Sciatic nerve (tissue), 2 donors: ENCODE data around the gene PGS1. TPM values are rescaled to one million over a fixed set of nuclear protein-coding genes. Genes with fewer than 3 reads are reported as not detected.

Experiments used
- ATAC-seq: fragments of 200-7000 bp; cut with Tn5 transposase; one replicate; pipeline ENCODE4 v1.9.1; 2020; ENCODE audit warnings: mild to moderate bottlenecking, moderate library complexity
- DNase-seq: peaks from one replicate; pipeline ENCODE4 v3.0.0-alpha.2; 2020; ENCODE audit warnings: low spot score
- intact Hi-C: fragments of 100-400 bp; cut with DNase I; formaldehyde crosslinking; loops from one replicate; pipeline ENCODE4 v1.14.2; 2022
- total RNA-seq: library from RNA; stranded (reverse); fragmentation: NEBNext Ultra II Directional; extraction: Animal tissue kit (Norgen Biotek cat#: 25700); gene quantifications from one replicate; pipeline ENCODE4 v1.2.1, GENCODE V29; 2021
- donor health status: DM: no; HTN: no; CAD: no.
- donor health status: DM: no; HTN: no; CAD: no.

The PGS1 gene
- total RNA-seq, 1 donor from 2014 or later, result 59.2 TPM

DNA sequence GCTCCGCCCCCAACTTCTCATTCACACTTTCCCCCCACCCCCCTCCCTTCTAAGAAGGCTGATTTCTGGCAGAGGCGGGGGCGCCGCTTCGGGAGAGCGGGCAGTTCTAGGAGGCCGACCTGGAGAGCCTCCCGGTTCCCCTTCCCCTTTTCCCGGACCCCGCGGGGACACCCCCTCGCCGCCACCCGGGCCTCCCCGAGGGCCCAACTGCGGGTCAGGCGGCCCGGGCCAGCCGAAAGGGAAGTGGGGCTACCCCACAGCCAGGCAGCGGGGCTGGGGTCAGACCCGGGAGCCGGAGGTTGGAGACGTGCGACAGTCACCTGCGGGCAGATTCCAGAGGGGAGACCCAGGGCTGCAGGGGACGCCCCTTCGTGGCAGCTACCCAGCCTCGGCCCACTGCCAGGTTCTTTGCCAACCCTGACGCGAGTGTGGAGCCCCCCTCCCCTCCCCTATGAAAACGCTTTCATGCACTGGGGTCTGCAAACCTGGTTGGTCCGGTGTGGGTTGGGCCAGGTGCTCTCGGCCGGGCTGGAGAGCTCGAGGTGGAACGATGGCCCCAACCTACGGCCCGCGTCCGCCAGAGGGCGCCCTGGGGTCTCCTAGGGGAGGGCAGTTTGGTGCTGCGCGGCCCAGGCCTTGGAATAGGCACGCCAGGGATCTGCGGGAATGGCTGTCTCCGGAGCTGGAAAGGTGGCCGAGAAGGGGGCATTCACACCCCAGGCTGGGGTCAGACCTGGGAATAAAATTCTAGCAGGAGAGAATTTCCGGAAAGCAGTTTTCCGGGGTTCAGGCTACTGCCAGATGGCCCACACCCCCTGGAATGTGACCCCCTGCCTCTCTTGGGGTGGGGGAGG, 17.9 kb upstream of the PGS1 start:
- intact Hi-C loops, result loop anchor here (5.0 to 10.0 kb wide), 3 partner anchors 62 to 236 kb away; partner anchors contain the start of gene TMC6
- DNase-seq (peak; percentile 98), ATAC-seq (peak; percentile 76)

GRCh38 chr17:78361225-78361701, 17.2 kb upstream of the PGS1 start:
- DNase-seq, result no peak
- intact Hi-C loops, result loop anchor here (5.0 to 10.0 kb wide), 3 partner anchors 61 to 236 kb away; partner anchors contain the start of gene TMC6
- no peak for ATAC-seq

GRCh38 chr17:78362232-78362631, 16.2 kb upstream of the PGS1 start:
- ATAC-seq, result no peak
- intact Hi-C loops, result loop anchor here (5.0 to 10.0 kb wide), 3 partner anchors 60 to 237 kb away; partner anchors contain the start of gene TMC6
- DNase-seq, result no peak

- intact Hi-C loops, result loop anchor here (5.0 to 10.0 kb wide), 3 partner anchors 60 to 238 kb away; partner anchors contain the start of gene TMC6
- ATAC-seq, result no peak
- DNase-seq, result no peak
These were observed 15.8 kb upstream of the PGS1 start for GRCh38 chr17:78362671-78363070.

GRCh38 chr17:78364436-78365281, 13.8 kb upstream of the PGS1 start:
- intact Hi-C loops, result loop anchor here (5.0 to 10.0 kb wide), 3 partner anchors 58 to 240 kb away; partner anchors contain the start of gene TMC6
- DNase-seq (no peak), ATAC-seq (no peak)

- DNase-seq (peak; percentile 76), ATAC-seq (peak; percentile 61)
- intact Hi-C loops, result loop anchor here (10.0 kb wide), 2 partner anchors 71 to 241 kb away; partner anchors contain the start of gene TMC6
These were observed 12.8 kb upstream of the PGS1 start for GRCh38 chr17:78365561-78366108.

- ATAC-seq (peak; percentile 68), DNase-seq (peak; percentile 67)
- intact Hi-C loops, result loop anchor here (10.0 kb wide), 2 partner anchors 71 to 241 kb away; partner anchors contain the start of gene TMC6
These were observed 12.2 kb upstream of the PGS1 start for GRCh38 chr17:78366109-78366848.

- no peak for DNase-seq
- intact Hi-C loops, result loop anchor here (10.0 kb wide), 2 partner anchors 72 to 242 kb away; partner anchors contain the start of gene TMC6
- ATAC-seq, result no peak
These were observed 11.3 kb upstream of the PGS1 start for GRCh38 chr17:78367193-78367592.

DNA sequence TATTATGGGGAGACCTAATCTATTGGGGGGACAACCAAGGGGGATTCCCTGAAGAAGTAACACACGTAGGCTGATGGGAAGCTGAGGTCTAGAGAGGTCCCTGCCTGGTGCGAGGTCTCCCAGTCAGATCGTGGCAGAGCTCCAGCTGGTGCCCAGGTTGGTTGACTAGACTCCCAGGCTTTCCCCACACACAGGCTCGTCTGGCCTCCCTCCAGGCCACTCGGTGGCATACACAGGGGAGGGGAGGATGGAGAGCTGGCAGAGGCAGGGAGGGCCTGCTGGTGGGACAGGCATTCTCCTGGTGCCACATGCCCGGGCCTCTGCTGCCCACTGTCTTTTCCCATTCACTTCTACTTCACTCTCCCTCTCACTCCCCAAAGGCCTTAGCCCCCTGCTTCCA, 10.1 kb upstream of the PGS1 start:
- DNase-seq (no peak), ATAC-seq (no peak)
- intact Hi-C loops, result loop anchor here (10.0 kb wide), 2 partner anchors 74 to 244 kb away; partner anchors contain the start of gene TMC6

DNA sequence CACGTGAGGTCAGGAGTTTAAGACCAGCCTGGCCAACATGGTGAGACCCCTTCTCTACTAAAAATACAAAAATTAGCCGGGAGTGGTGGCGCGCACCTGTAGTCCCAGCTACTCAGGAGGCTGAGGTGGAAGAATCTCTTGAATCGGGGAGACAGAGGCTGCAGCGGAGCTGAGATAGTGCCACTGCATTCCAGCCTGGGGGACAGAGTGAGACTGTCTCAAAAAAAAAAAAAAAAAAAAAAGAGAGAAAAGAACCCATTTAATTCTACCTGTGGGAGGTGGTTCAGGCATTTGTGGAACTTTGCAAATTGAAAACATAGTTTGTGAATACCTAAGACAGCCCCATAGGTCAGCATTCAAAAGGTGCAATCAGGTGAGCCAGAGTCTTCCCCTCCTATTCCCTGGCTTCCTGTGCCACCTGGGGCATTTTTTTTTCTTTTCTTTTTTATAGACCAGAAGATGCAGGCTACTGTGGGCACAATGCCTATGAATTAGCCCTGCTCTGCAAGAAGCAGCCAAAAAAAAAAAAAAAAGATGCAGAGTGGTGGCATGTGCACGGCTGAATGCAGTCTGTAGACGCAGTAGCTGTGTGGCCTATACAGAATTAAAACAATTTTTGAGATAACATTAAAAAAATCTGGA, 9.5 kb upstream of the PGS1 start:
- intact Hi-C loops, result loop anchor here (10.0 kb wide), 2 partner anchors 74 to 244 kb away; partner anchors contain the start of gene TMC6
- no peak for ATAC-seq
- DNase-seq, result no peak

GRCh38 chr17:78369791-78370381, 8.6 kb upstream of the PGS1 start:
- DNase-seq (no peak), ATAC-seq (no peak)
- intact Hi-C loops, result loop anchor here (10.0 kb wide), 2 partner anchors 75 to 245 kb away; partner anchors contain the start of gene TMC6

GRCh38 chr17:78371056-78371455, 7.4 kb upstream of the PGS1 start:
- DNase-seq (no peak), ATAC-seq (no peak)
- intact Hi-C loops, result no loop called here

DNA sequence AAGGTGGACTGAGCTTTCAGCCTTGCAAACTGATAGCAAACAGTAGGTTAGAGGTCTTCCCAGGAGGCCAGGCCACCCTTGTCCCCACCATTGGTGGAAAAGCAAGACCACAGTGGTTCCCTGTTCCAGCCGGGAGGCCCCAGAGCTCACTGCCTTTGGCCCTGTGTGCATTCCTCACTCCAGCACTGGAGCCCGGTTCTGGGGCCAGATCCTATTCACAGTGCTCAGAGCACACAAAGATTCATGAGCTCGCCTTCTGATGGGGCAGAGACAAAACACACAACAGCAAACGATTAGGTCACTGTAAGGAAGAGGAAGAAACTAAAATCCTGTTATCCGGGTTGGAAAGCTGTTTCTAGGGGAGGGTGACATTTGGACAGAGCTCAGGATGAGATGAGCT, 5.6 kb upstream of the PGS1 start:
- ATAC-seq (no peak), DNase-seq (no peak)
- intact Hi-C loops, result no loop called here

DNA sequence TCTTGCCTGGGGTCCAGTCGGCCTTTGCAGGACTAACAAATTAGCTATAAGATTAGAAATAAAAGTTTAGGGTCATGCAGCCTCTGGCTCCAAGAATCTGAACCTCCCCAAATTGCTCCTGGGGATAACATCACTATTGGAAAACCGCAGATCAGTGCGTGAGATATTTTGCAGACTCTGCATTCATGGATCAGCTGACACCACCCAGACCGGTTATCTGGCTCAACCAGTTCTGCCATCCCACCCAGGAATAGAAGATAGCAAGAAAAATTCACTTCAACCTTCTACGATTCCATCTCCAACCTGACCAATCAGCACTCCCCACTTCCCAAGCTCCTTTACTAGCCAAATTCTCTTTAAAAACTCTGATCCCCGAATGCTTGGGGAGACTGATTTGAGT, 4.3 kb upstream of the PGS1 start:
- DNase-seq (no peak), ATAC-seq (no peak)
- intact Hi-C loops, result no loop called here

- DNase-seq, result no peak
- intact Hi-C loops, result no loop called here
- no peak for ATAC-seq
These were observed 3.7 kb upstream of the PGS1 start for GRCh38 chr17:78374631-78375274.

DNA sequence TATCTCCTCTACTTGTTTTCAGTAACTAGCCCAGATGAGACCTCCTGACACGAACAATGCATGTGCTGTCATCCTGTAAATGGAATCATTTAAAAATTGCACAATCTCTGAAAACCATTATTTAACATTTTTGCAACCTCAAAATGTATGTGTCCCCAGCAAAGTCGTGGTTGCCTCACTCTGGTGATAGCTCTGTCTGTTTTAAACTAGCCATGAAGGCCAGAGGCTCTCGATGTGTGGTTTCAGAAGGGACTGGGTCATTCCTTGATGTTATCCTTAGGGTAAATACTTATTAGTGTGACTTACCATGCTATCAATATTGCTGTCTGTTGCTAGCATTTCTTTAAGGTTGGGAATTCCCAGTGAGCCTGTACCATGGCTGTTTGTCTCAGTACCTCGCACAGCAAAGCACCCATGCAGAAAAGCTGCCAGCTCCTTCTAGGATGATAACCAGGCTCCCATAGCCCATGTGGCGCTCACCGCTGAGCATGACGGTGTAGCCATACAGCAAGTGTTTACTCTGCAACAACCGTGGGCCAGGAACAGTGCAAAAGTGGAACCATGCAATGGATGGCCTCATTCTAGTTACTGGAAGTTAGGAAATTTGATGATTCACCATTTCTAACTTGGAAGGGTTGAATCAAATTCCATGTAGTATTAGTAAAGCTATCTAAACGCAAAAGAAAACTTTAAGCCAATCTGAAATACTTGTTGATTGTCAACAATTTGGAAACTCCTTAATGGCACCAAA, 2.9 kb upstream of the PGS1 start:
- peak; percentile 27 for ATAC-seq
- intact Hi-C loops, result no loop called here
- no peak for DNase-seq
